ENCODE results near the gene TOB1. TPM values are rescaled to one million over a fixed set of nuclear protein-coding genes. Genes with fewer than 3 reads are reported as not detected.

The TOB1 gene
- total and polyA plus RNA-seq, 2 donors (not counting 1 experiment from before 2014, with no cell fraction given) = 23.3 to 28.9 TPM

DNA sequence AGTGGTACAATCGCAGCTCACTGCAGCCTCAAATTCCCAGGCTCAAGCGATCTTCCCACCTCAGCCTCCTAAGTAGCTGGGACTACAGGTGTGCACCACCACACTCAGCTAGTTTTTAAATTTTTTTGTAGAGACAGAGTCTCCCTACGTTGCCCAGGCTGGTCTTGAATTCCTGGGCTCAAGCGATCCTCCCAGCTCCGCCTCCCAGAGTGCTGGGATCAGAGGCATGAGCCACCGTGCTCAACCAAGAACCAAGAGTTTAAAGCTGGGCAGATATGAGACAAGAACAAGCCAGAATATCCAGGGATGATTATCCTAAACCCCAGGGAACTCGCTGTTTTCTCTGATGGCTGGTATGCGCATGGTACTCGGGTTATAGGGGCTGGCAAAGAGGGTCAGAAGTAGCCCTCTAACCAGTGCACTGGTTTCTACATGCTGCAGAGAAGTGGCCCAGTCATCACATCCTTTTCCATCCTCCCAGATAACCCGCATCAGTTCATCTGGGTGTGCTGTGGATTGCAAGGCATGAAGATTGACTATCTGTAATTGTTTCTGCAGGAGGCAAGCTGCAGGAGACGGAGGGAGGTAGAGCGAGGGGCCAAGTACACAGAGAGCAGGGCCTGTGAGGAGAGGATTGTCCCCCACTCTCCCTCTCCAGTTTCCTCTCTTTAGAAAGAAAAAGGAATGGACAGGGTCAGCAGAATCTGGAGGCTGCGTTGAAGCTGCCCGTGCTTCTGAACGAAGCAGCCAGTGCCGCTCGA lies 33.6 kb upstream of the TOB1 start:
- Histone ChIP-seq H3K4me1 (ENCODE audit: control insufficient read depth in 2 of 2, insufficient read depth in 2 of 2, low read length in 2 of 2) (peaks cover 5 to 8% of the 10 kb centered on the region in 2 donors), H3K79me2 (ENCODE audit: control insufficient read depth, insufficient read depth, low read length) (no peaks in the 10 kb centered on the region), H2AFZ (ENCODE audit: insufficient read depth, low read depth, low read length, poor library complexity, severe bottlenecking) (no peak overlapping the region), H3K27me3 (replicated peaks in 1 of 4; ENCODE audit: control extremely low read depth in 1 of 4, control insufficient read depth in 3 of 4, insufficient read depth in 4 of 4, low read length in 3 of 4) (no peaks in the 10 kb centered on the region), H3K4me3 (ENCODE audit: control extremely low read depth in 1 of 5, extremely low read depth in 1 of 5, insufficient read depth in 1 of 5, low read depth in 2 of 5, low read length in 4 of 5) (no peak overlapping the region), H3K9me3 (ENCODE audit: control extremely low read depth in 1 of 3, control insufficient read depth in 2 of 3, insufficient read depth in 1 of 3, low read length in 2 of 3) (peaks cover 0 to 3% (median 0%) of the 10 kb centered on the region in 3 donors), H3K27ac (ENCODE audit: low read length in 2 of 2) (no peak overlapping the region), H3K36me3 (replicated peaks in 1 of 2; ENCODE audit: control extremely low read depth in 1 of 2, control insufficient read depth in 1 of 2, extremely low read depth in 1 of 2, insufficient read depth in 2 of 2, low read length in 1 of 2) (no peaks in the 10 kb centered on the region), H4K20me1 (ENCODE audit: control insufficient read depth, insufficient read depth, low read length, poor library complexity, severe bottlenecking) (no peaks in the 10 kb centered on the region), H3K9ac (ENCODE audit: low read length) (no peak overlapping the region), H3K4me2 (replicated peaks; ENCODE audit: low read depth, low read length, poor library complexity, severe bottlenecking) (no peak overlapping the region)
- Mint-ChIP-seq H3K27ac (no peak overlapping the region), H3K9me3 (ENCODE audit: insufficient read depth) (no peaks in the 10 kb centered on the region), H3K27me3 (peaks cover 7% of the 10 kb centered on the region), H3K4me3 (no peak overlapping the region), H3K4me1 (peaks cover 9% of the 10 kb centered on the region)
- POLR2A ChIA-PET = no interaction called here
- intact Hi-C loops (cut with micrococcal nuclease) = no loop called here
- ATAC-seq (ENCODE audit: low read depth) = no peak
- no peak for TF ChIP-seq EZH2 (IDR thresholded peaks at IDR 0.05; ENCODE audit: borderline replicate concordance, insufficient read depth, low read depth, low read length, poor library complexity, severe bottlenecking)
- TF ChIP-seq, protein P1, sequence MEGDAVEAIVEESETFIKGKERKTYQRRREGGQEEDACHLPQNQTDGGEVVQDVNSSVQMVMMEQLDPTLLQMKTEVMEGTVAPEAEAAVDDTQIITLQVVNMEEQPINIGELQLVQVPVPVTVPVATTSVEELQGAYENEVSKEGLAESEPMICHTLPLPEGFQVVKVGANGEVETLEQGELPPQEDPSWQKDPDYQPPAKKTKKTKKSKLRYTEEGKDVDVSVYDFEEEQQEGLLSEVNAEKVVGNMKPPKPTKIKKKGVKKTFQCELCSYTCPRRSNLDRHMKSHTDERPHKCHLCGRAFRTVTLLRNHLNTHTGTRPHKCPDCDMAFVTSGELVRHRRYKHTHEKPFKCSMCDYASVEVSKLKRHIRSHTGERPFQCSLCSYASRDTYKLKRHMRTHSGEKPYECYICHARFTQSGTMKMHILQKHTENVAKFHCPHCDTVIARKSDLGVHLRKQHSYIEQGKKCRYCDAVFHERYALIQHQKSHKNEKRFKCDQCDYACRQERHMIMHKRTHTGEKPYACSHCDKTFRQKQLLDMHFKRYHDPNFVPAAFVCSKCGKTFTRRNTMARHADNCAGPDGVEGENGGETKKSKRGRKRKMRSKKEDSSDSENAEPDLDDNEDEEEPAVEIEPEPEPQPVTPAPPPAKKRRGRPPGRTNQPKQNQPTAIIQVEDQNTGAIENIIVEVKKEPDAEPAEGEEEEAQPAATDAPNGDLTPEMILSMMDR (IDR thresholded peaks at IDR 0.05) = no peak
- CTCF ChIA-PET = interaction anchor here (1.0 kb wide), 1 partner anchor 46 kb away, joined by 3 read pairs; no protein-coding TSS in a partner anchor
- DNase-seq = no peak
- WGBS (ENCODE audit: insufficient coverage) = 95% methylated on average over 11 of the region's 17 CpGs

DNA sequence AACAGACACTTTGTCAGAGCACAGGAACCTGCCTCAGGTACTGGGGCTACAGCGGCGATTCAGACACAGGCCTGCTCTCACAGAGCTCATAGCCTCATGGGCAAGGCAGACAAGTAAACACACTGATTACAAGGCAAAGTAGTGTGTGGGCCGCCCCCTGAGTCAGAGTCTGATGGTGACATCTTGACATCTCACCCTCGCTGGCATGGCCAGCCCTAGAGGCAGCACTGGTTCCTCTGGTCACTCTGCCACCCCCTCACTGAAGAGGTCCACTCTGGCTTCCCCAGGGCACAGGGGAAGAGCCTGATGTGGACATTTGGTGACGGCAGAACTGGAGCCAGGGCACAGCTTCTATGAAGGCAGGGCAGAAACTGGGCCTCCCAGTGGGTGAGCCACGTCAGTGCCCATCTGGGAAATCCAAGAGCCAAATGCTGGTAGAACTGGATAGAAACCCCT lies 32.9 kb upstream of the TOB1 start:
- intact Hi-C loops (cut with micrococcal nuclease) = no loop called here
- WGBS (ENCODE audit: insufficient coverage) = 98% methylated on average over 6 of the region's 6 CpGs

More for the DNA sequence above, 32.9 kb upstream of the TOB1 start:
- H4K20me1 ChIP-seq (ENCODE audit: control insufficient read depth, insufficient read depth, low read length, poor library complexity, severe bottlenecking) = no peaks in the 10 kb centered on the region
- no peak overlapping the region for H2AFZ ChIP-seq (ENCODE audit: insufficient read depth, low read depth, low read length, poor library complexity, severe bottlenecking)
- no peak overlapping the region for H3K4me2 ChIP-seq (replicated peaks; ENCODE audit: low read depth, low read length, poor library complexity, severe bottlenecking)
- H3K27me3 ChIP-seq (replicated peaks in 1 of 4; ENCODE audit: control extremely low read depth in 1 of 4, control insufficient read depth in 3 of 4, insufficient read depth in 4 of 4, low read length in 3 of 4) = no peaks in the 10 kb centered on the region
- no peak for ATAC-seq (ENCODE audit: low read depth)
- no peaks in the 10 kb centered on the region for H3K36me3 ChIP-seq (replicated peaks in 1 of 2; ENCODE audit: control extremely low read depth in 1 of 2, control insufficient read depth in 1 of 2, extremely low read depth in 1 of 2, insufficient read depth in 2 of 2, low read length in 1 of 2)
- TF ChIP-seq EZH2 (IDR thresholded peaks at IDR 0.05; ENCODE audit: borderline replicate concordance, insufficient read depth, low read depth, low read length, poor library complexity, severe bottlenecking) = no peak
- TF ChIP-seq, protein P1 (IDR thresholded peaks at IDR 0.05) = no peak
- no peak overlapping the region for H3K27ac ChIP-seq (ENCODE audit: low read length in 2 of 2)
- Mint-ChIP-seq H3K4me3 (no peak overlapping the region), H3K9me3 (ENCODE audit: insufficient read depth) (no peaks in the 10 kb centered on the region), H3K27ac (no peak overlapping the region), H3K4me1 (peaks cover 7% of the 10 kb centered on the region), H3K27me3 (peaks cover 7% of the 10 kb centered on the region)
- no peak for DNase-seq
- H3K4me3 ChIP-seq (ENCODE audit: control extremely low read depth in 1 of 5, extremely low read depth in 1 of 5, insufficient read depth in 1 of 5, low read depth in 2 of 5, low read length in 4 of 5) = no peak overlapping the region
- ChIA-PET POLR2A (no interaction called here), CTCF (interaction anchor here (0.6 kb wide), 1 partner anchor 220 kb away, joined by 4 read pairs; no protein-coding TSS in a partner anchor)
- H3K9me3 ChIP-seq (ENCODE audit: control extremely low read depth in 1 of 3, control insufficient read depth in 2 of 3, insufficient read depth in 1 of 3, low read length in 2 of 3) = no peaks in the 10 kb centered on the region
- no peak overlapping the region for H3K9ac ChIP-seq (ENCODE audit: low read length)
- no peaks in the 10 kb centered on the region for H3K79me2 ChIP-seq (ENCODE audit: control insufficient read depth, insufficient read depth, low read length)
- H3K4me1 ChIP-seq (ENCODE audit: control insufficient read depth in 2 of 2, insufficient read depth in 2 of 2, low read length in 2 of 2) = peaks cover 1 to 5% of the 10 kb centered on the region in 2 donors
